GM12875 (cell line): ENCODE measurements around the gene TRAF1.

Experiments used
- H3K4me3 ChIP-seq: one replicate; pipeline ENCODE4 v1.5.1; 2011; ENCODE audit warnings: low read depth, low read length, control low read depth
- TF ChIP-seq, protein P1 (sequence below): IDR thresholded peaks from 2 replicates; pipeline ENCODE4 v1.5.1; 2011; ENCODE audit warnings: low read depth, mild to moderate bottlenecking, control low read depth, inconsistent platforms, low read length, moderate library complexity, borderline replicate concordance; ENCODE audit not compliant: insufficient read depth

TRAF1 gene

GRCh38 chr9:120861935-120862334 lies 64.7 kb downstream of the TRAF1 start:
- TF ChIP-seq, protein P1, sequence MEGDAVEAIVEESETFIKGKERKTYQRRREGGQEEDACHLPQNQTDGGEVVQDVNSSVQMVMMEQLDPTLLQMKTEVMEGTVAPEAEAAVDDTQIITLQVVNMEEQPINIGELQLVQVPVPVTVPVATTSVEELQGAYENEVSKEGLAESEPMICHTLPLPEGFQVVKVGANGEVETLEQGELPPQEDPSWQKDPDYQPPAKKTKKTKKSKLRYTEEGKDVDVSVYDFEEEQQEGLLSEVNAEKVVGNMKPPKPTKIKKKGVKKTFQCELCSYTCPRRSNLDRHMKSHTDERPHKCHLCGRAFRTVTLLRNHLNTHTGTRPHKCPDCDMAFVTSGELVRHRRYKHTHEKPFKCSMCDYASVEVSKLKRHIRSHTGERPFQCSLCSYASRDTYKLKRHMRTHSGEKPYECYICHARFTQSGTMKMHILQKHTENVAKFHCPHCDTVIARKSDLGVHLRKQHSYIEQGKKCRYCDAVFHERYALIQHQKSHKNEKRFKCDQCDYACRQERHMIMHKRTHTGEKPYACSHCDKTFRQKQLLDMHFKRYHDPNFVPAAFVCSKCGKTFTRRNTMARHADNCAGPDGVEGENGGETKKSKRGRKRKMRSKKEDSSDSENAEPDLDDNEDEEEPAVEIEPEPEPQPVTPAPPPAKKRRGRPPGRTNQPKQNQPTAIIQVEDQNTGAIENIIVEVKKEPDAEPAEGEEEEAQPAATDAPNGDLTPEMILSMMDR: no peak
- no peak overlapping the region for H3K4me3 ChIP-seq

GRCh38 chr9:120860083-120860482 lies 66.5 kb downstream of the TRAF1 start:
- H3K4me3 ChIP-seq: no peak overlapping the region
- TF ChIP-seq, protein P1: no peak

GRCh38 chr9:120859361-120859760 lies 67.2 kb downstream of the TRAF1 start:
- H3K4me3 ChIP-seq: no peak overlapping the region
- TF ChIP-seq, protein P1: no peak

DNA sequence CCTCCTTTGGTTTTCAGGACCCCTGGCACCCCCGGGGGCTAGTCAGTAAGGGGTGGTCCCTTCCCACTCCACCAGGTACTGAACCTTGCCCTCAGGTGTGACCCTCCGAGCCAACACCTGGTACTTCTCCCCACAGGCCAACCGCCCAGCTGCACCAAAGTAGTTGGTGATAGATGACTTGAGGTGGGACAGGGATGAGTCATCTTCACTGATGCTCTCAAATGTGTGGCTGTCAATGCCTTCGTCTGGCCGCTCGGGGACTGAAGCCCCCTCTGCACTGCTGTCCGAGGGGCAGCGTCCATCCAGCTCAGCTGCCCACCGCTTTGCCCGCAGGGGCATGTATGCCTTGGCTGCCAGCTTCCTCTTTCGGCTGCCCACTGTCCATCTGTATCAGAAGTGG lies 68.7 kb downstream of the TRAF1 start:
- TF ChIP-seq, protein P1: no peak
- no peak overlapping the region for H3K4me3 ChIP-seq

DNA sequence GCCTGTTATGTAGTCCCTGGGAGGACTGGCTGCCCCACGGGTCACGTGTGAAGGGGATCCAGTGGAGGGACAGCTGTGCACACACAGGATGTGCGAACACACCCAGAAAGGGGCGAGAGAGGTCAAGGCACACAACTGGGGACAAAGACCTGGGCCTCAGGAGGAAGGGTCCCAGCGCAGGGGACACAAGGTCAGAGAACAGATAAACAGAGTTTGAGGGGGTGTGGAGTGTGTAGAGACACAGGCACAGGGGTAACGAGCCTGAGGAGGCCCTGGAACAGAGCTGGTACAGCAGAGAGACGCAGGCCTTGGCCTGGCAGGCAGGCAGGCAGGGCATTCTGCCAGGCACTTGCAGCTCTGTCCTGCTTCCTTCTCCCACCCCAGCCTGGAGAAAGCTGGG lies 69.1 kb downstream of the TRAF1 start:
- TF ChIP-seq, protein P1: no peak

GRCh38 chr9:120856700-120857099 lies 69.9 kb downstream of the TRAF1 start:
- no peak overlapping the region for H3K4me3 ChIP-seq
- TF ChIP-seq, protein P1: no peak

More for the DNA sequence above, 69.1 kb downstream of the TRAF1 start:
- no peak overlapping the region for H3K4me3 ChIP-seq

DNA sequence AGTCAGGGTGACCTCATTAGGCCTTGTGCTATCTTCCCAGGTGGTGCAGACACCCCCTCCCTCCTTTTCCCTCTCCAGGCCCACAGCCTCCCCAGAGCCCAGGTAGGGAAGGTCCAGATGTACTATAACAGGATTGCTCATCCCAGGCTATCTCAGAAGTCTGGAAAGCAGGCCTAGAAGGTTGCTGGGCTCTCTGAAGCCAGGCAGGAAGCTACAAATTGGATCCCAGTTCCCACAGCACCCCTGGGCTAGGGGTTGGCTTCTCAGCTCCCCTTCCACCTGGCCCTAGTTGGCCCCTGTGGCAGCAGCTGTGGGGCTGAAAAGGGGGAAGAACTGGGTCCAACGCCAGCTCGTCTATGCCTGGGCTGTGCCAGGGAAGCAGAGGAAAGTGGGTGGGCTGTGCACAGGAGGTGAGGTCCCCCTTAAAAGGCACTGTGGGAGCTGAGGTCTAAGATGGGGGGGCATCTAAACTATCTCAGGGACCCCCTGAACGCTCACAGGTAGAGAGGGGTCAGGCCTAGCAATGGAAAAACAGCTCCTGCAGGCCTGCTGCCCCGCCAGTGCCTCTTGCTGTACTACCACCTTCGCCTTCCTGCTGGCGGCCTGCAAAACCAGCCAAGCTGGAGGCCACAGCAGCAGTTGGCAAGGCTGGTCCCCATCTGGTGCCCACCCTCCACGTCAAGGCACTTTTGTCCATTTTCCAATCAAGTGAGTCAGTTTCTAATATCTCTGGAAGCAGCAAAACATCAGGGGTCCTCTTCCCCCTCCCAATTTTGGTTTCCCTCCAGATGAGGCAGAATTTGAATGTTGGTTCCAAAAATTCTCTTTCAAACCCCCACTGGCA lies 70.5 kb downstream of the TRAF1 start:
- no peak overlapping the region for H3K4me3 ChIP-seq
- TF ChIP-seq, protein P1: no peak
